Measurements from ENCODE around the gene ADGRD2. TPM values are rescaled to one million over a fixed set of nuclear protein-coding genes. Genes with fewer than 3 reads are reported as not detected.

ADGRD2 gene
- total RNA-seq, 5 donors from 2014 or later (not counting 1 experiment from before 2014, with no cell fraction given) = not detected

DNA sequence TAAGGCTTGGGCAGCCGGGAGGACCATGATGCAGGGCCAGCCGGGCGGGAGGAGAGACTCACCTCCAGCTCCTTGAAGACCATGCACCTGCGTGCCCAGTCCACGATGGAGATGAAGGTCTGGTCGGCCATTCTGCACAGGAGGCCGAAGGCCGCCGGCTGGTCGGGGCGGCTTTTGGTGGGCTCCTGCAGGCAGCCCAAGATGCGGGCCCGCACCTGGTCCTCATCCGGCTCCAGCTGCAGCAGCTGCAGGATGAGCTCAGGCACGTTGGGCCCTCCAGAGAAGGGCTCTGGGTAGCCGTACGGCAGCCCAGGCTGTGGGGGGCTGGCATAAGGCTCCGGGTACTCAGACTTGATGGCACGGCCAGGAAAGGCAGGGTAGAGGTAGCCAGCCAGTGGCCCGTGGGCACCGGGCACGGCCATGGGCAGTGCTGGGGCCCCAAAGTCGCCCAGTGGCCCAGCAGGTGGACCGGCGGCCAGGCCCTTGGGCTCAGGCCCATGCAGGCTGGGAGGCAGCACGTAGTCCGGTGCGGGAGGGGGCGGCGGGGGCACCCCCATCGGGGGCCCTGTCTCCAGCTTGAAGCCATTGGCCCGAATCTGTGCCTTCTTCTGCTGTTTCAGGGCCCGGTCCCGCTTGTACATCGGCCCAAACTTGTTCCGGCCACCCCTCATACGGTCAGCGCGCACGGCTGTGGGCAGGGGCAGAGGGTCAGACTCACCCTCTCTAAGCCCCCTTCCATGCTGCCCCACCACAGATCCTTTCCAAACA lies 50.0 kb downstream of the ADGRD2 start:
- H3K9me3 Mint-ChIP-seq = no peaks in the 10 kb centered on the region
- no peaks in the 10 kb centered on the region for H3K36me3 Mint-ChIP-seq
- Histone ChIP-seq H3K4me3 (ENCODE audit: control insufficient read depth in 1 of 2, extremely low read depth in 1 of 2, low read length in 1 of 2) (no peak overlapping the region), H3K9me3 (no peaks in the 10 kb centered on the region), H3K36me3 (ENCODE audit: control insufficient read depth in 2 of 2, extremely low read depth in 1 of 2, insufficient read depth in 1 of 2, low read length in 1 of 2) (no peaks in the 10 kb centered on the region), H3K27ac (ENCODE audit: low read length) (no peak overlapping the region), H3K27me3 (replicated peaks in 1 of 2; ENCODE audit: control insufficient read depth in 2 of 2, extremely low read depth in 1 of 2, insufficient read depth in 2 of 2, low read length in 1 of 2) (peaks cover 0 to 56% of the 10 kb centered on the region in 2 experiments), H3K4me1 (ENCODE audit: control insufficient read depth in 1 of 2, extremely low read depth in 1 of 2, insufficient read depth in 2 of 2, low read length in 2 of 2) (peaks cover 10 to 34% of the 10 kb centered on the region in 2 experiments)
- no peak overlapping the region for H3K4me3 Mint-ChIP-seq
- H3K27me3 Mint-ChIP-seq = peaks cover 12 to 31% of the 10 kb centered on the region in 2 donors
- H3K4me1 Mint-ChIP-seq = peaks cover 22 to 36% (median 33%) of the 10 kb centered on the region in 3 donors
- H3K27ac Mint-ChIP-seq = no peak overlapping the region
- CTCF ChIA-PET = no interaction called here
- POLR2A ChIA-PET = no interaction called here
- ATAC-seq (replicated peaks in 1 of 4) (no peak), DNase-seq (no peak)
- 88% methylated on average over 40 of the region's 40 CpGs for WGBS (ENCODE audit: insufficient coverage)

DNA sequence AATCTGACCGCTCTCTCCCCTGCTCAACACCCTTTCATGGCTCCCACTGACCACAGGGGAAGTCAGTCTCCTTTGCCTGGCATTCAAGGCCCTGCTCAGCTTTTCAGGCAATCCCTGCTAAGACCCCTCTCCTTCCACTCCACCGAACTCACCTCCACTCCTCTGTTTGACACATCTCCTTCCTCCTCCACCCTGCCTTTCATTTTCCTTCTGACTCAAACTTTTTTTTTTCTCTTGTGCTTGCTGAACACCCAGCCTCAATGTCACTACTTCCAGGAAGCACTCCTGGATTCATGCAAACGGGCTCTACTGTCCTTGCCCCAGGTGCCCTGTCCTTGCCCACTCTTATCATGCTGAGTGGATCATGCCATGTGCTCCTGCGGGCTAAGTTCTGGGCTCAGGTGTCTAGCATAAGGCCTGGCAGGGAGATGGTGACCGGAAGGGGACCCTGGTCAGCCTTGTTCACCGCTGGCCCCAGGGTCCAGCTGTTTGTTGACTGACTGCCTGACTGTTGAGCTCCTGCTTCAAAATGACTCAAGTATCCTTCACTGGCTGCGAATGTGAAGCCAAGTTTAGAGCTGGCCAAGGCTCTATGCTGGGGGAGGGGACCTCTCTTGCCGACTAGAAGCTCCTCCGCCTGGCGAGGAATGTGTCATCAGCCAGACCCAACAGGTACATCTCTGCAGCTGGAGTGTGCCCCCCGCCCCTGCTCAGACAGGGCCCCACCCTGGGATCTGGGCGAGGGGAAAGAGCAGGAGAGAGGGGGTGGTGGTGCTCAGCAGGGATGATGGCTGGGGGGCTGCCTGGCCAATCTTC lies 50.8 kb downstream of the ADGRD2 start:
- POLR2A ChIA-PET = no interaction called here
- no peak overlapping the region for H3K4me3 ChIP-seq (ENCODE audit: control insufficient read depth in 1 of 2, extremely low read depth in 1 of 2, low read length in 1 of 2)
- no peaks in the 10 kb centered on the region for H3K36me3 ChIP-seq (ENCODE audit: control insufficient read depth in 2 of 2, extremely low read depth in 1 of 2, insufficient read depth in 1 of 2, low read length in 1 of 2)
- Mint-ChIP-seq H3K27me3 (peaks cover 15 to 35% of the 10 kb centered on the region in 2 donors), H3K36me3 (no peaks in the 10 kb centered on the region), H3K4me1 (peaks cover 14 to 28% (median 28%) of the 10 kb centered on the region in 3 donors), H3K9me3 (no peaks in the 10 kb centered on the region), H3K4me3 (no peak overlapping the region), H3K27ac (no peak overlapping the region)
- DNase-seq (no peak), ATAC-seq (replicated peaks in 1 of 4) (no peak)
- H3K27me3 ChIP-seq (replicated peaks in 1 of 2; ENCODE audit: control insufficient read depth in 2 of 2, extremely low read depth in 1 of 2, insufficient read depth in 2 of 2, low read length in 1 of 2) = peaks cover 0 to 64% of the 10 kb centered on the region in 2 experiments
- CTCF ChIA-PET = no interaction called here
- WGBS (ENCODE audit: insufficient coverage) = 76% methylated on average over 11 of the region's 12 CpGs
- peaks cover 8 to 26% of the 10 kb centered on the region in 2 experiments for H3K4me1 ChIP-seq (ENCODE audit: control insufficient read depth in 1 of 2, extremely low read depth in 1 of 2, insufficient read depth in 2 of 2, low read length in 2 of 2)
- no peaks in the 10 kb centered on the region for H3K9me3 ChIP-seq
- H3K27ac ChIP-seq (ENCODE audit: low read length) = no peak overlapping the region

DNA sequence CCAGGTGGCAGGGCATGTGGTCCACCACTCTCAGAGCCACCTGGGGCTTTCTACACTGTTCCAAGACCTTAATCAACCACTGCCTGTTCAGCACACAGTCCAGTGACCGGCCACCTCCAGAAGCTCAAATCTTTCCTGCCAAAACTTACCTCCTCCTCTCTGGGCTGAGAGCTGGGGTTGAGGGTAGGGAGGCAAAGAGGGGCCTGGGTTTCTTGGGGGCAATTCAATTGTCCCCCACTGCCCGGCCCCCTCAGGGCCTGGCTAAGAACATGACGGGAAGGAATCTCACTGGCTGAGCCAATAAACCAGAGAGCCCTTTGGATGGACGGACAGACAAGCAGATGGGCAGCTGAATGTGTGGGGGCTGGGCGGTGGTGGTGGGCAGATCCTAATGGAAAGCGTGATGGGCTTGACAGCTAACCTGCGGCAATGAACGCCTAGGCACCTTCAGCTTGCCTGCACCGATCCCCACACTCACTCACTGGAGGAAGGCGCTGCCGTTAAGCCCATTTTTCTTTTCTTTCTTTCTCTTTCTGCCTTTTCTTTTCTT lies 51.6 kb downstream of the ADGRD2 start:
- no peaks in the 10 kb centered on the region for H3K36me3 ChIP-seq (ENCODE audit: control insufficient read depth in 2 of 2, extremely low read depth in 1 of 2, insufficient read depth in 1 of 2, low read length in 1 of 2)
- no peak overlapping the region for H3K4me3 ChIP-seq (ENCODE audit: control insufficient read depth in 1 of 2, extremely low read depth in 1 of 2, low read length in 1 of 2)
- no peaks in the 10 kb centered on the region for H3K9me3 ChIP-seq
- no peak overlapping the region for H3K27ac ChIP-seq (ENCODE audit: low read length)
- H3K9me3 Mint-ChIP-seq = no peaks in the 10 kb centered on the region
- 86% methylated on average over 6 of the region's 11 CpGs for WGBS (ENCODE audit: insufficient coverage)
- peaks cover 18 to 44% of the 10 kb centered on the region in 2 donors for H3K27me3 Mint-ChIP-seq
- no peak overlapping the region for H3K27ac Mint-ChIP-seq
- peaks cover under 1 to 17% of the 10 kb centered on the region in 2 experiments for H3K4me1 ChIP-seq (ENCODE audit: control insufficient read depth in 1 of 2, extremely low read depth in 1 of 2, insufficient read depth in 2 of 2, low read length in 2 of 2)
- ATAC-seq (replicated peaks in 1 of 4) = no peak
- DNase-seq = no peak
- H3K4me3 Mint-ChIP-seq = no peak overlapping the region
- no peaks in the 10 kb centered on the region for H3K36me3 Mint-ChIP-seq
- peaks cover 6 to 20% (median 20%) of the 10 kb centered on the region in 3 donors for H3K4me1 Mint-ChIP-seq
- H3K27me3 ChIP-seq (replicated peaks in 1 of 2; ENCODE audit: control insufficient read depth in 2 of 2, extremely low read depth in 1 of 2, insufficient read depth in 2 of 2, low read length in 1 of 2) = peaks cover 0 to 69% of the 10 kb centered on the region in 2 experiments
- CTCF ChIA-PET = no interaction called here
- POLR2A ChIA-PET = no interaction called here

DNA sequence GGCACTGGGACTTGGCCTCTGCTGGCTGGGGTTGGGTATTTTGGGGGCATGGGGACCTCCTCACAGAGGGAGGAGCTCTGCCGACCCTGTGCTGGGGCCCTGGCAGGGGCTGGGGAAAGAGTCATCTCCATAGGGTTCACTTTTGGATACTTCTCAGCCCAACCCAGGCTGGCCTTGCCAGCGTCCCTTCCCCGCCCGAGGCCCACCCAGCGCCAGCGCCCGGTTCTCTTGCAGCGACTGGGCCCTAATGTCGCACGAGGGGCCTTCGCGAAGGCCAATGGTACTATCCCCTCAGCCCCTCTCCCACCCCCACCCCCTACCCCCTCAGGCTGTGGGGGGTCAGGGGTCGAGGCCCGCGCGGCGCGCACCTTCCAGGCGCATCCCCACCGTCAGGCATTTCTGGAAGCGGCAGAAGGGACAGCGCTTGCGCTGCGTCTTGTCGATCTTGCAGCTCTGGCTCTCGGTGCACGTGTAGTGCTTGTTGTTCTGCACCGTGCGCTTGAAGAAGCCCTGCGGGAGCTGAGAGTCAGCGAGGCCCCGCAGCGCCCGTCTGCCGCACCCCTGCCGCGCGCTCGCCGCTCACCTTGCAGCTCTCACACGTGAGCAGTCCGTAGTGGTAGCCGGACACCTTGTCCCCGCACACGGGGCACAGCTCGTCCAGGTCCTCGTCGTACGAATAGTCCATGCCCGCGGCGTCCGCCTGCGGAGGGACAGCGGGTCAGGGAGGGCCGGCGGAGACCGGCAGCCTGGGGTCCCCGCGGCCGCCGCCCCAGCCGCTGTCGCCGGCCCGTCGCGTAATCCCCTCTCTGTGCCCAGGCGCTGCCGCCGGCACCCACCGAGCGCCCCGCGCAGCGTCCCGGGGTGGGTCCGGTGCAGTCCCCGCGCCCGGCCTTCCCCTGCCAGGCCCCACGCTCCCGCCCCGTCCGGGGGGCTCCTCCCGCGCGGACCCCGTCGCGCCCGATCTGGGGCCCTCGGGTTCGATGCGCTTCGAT lies 52.8 kb downstream of the ADGRD2 start:
- H3K27ac Mint-ChIP-seq = no peak overlapping the region
- no peaks in the 10 kb centered on the region for H3K36me3 Mint-ChIP-seq
- H3K9me3 ChIP-seq = no peaks in the 10 kb centered on the region
- peaks cover 0 to 78% of the 10 kb centered on the region in 2 experiments for H3K27me3 ChIP-seq (replicated peaks in 1 of 2; ENCODE audit: control insufficient read depth in 2 of 2, extremely low read depth in 1 of 2, insufficient read depth in 2 of 2, low read length in 1 of 2)
- peak overlapping the region in 1 of 3 donors; percentile 87 for H3K4me3 Mint-ChIP-seq
- CTCF ChIA-PET = no interaction called here
- H3K36me3 ChIP-seq (ENCODE audit: control insufficient read depth in 2 of 2, extremely low read depth in 1 of 2, insufficient read depth in 1 of 2, low read length in 1 of 2) = no peaks in the 10 kb centered on the region
- peaks cover 18 to 44% of the 10 kb centered on the region in 2 donors for H3K27me3 Mint-ChIP-seq
- DNase-seq = no peak
- WGBS (ENCODE audit: insufficient coverage) = 19% methylated on average over 81 of the region's 96 CpGs
- H3K27ac ChIP-seq (ENCODE audit: low read length) = no peak overlapping the region
- peaks cover 6 to 14% (median 13%) of the 10 kb centered on the region in 3 donors for H3K4me1 Mint-ChIP-seq
- no peaks in the 10 kb centered on the region for H3K9me3 Mint-ChIP-seq
- POLR2A ChIA-PET = no interaction called here
- no peak overlapping the region for H3K4me3 ChIP-seq (ENCODE audit: control insufficient read depth in 1 of 2, extremely low read depth in 1 of 2, low read length in 1 of 2)
- ATAC-seq (replicated peaks in 1 of 4) = no peak
- H3K4me1 ChIP-seq (ENCODE audit: control insufficient read depth in 1 of 2, extremely low read depth in 1 of 2, insufficient read depth in 2 of 2, low read length in 2 of 2) = peaks cover 0 to 10% of the 10 kb centered on the region in 2 experiments

DNA sequence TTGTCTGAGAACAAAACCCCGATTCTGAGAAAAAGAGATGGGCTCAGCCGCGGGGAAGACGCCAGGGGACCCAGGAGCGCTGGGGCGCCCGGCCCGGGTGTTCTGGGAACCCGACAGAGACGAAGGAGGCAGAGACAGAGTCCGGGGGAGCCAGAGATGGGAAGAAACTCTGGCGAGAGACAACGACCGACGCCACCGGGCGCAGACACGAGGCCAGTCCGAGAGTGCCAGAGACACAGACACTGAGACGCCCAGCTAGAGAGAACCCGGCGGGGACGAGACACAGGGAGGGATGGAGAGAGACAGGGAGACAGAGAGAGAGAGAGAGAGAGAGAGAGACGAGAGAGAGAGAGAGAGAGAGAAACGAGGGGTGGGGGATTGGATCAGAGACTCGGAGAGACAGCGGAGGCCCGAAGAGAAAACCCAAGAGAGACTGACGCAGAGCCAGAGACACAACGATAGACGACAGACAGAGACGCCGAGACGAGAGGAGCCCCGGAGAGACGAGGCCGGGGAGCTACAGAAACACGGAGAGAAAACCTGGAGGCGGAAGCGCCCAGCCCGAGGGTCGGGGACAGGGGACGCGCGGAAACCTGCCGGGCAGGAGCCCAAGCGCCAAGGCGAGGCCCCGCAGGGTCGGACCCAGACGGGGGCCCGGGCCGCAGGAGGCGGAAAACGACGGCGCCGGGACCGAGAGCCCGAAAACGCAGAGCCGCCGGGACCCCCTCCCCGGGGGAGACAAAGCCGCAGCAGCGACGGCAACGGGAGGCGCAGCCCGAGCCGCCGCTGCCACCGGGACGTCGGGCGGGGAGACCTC lies 53.7 kb downstream of the ADGRD2 start:
- Mint-ChIP-seq H3K36me3 (no peaks in the 10 kb centered on the region), H3K4me3 (peak overlapping the region; percentile 48 to 87 (median 64)), H3K4me1 (peaks cover 6 to 14% (median 13%) of the 10 kb centered on the region in 3 donors), H3K27ac (peak overlapping the region in 1 of 2 donors; percentile 36), H3K9me3 (no peaks in the 10 kb centered on the region), H3K27me3 (peaks cover 18 to 44% of the 10 kb centered on the region in 2 donors)
- Histone ChIP-seq H3K36me3 (ENCODE audit: control insufficient read depth in 2 of 2, extremely low read depth in 1 of 2, insufficient read depth in 1 of 2, low read length in 1 of 2) (no peaks in the 10 kb centered on the region), H3K4me1 (ENCODE audit: control insufficient read depth in 1 of 2, extremely low read depth in 1 of 2, insufficient read depth in 2 of 2, low read length in 2 of 2) (peaks cover 0 to 10% of the 10 kb centered on the region in 2 experiments), H3K27me3 (replicated peaks in 1 of 2; ENCODE audit: control insufficient read depth in 2 of 2, extremely low read depth in 1 of 2, insufficient read depth in 2 of 2, low read length in 1 of 2) (peaks cover 0 to 78% of the 10 kb centered on the region in 2 experiments), H3K4me3 (ENCODE audit: control insufficient read depth in 1 of 2, extremely low read depth in 1 of 2, low read length in 1 of 2) (peak overlapping the region in 1 of 2 donors; percentile 33), H3K27ac (ENCODE audit: low read length) (no peak overlapping the region), H3K9me3 (no peaks in the 10 kb centered on the region)
- no peak for DNase-seq
- 4% methylated on average over 76 of the region's 76 CpGs for WGBS (ENCODE audit: insufficient coverage)
- ChIA-PET CTCF (no interaction called here), POLR2A (no interaction called here)
- no peak for ATAC-seq (replicated peaks in 1 of 4)
